NCI-H460 (cell line): ENCODE results near the gene SMG6. TPM values are rescaled to one million over a fixed set of nuclear protein-coding genes. Genes with fewer than 3 reads are reported as not detected.

Experiments used
- DNase-seq: peaks from one replicate; pipeline ENCODE4 v3.0.0-alpha.2; 2016; ENCODE audit warnings: low read depth; ENCODE audit errors: extremely low read depth
- total RNA-seq: library from RNA; depleted of rRNA; stranded (reverse); fragments of >200 nt; shearing (Covaris generic); gene quantifications from 2 replicates; pipeline ENCODE4 v1.2.3, GENCODE V29; 2014

Gene SMG6
- total RNA-seq, 1 experiment from 2014 or later = 7.2 TPM

DNA sequence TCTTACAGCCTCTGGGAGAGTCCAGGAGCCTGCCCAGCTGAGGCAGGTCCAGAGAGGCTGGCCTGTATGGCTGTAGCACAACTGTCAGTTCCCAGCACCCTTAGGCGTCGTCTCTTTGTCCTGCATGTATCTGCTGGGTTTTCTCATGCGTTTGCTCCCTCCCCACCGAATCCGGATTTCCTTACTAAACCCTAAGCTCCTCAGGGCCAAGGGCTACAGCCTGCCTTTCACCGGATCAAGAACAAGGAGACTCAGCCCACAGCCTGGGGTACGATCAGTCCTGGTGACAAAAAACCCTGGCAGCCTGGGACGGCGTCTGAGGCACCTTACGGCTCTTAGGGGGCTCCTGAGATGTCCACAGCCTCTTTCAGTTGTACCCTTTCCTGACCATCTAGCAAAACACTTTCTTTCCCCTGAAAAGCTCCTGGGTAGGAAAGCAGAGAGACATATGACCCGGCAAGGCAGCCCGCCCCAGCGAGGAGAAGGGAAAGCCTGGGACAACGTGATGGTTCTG is 236.5 kb downstream of the SMG6 start:
- no peak for DNase-seq

DNA sequence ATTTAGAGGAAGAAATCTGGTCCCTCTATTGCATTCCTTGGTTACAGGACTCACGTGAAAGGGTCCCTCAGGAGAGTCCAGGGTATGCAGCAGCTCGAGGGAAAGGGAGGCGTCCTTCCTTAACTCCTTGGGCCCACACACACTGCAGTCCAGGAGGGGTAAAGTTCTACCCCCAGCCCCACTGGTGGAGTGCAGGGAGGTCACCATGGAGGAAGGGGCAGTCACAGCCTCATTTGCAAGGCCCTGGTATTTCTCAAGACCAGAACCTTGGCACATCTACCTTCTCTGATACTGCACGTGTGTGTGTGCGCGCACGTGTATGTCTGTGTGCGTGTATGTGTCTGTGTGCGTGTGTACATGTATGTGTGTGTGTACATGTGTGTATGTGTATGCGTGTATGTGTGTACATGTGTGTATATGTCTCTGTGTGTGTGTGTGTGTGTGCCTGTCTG is 237.6 kb downstream of the SMG6 start:
- no peak for DNase-seq

DNA sequence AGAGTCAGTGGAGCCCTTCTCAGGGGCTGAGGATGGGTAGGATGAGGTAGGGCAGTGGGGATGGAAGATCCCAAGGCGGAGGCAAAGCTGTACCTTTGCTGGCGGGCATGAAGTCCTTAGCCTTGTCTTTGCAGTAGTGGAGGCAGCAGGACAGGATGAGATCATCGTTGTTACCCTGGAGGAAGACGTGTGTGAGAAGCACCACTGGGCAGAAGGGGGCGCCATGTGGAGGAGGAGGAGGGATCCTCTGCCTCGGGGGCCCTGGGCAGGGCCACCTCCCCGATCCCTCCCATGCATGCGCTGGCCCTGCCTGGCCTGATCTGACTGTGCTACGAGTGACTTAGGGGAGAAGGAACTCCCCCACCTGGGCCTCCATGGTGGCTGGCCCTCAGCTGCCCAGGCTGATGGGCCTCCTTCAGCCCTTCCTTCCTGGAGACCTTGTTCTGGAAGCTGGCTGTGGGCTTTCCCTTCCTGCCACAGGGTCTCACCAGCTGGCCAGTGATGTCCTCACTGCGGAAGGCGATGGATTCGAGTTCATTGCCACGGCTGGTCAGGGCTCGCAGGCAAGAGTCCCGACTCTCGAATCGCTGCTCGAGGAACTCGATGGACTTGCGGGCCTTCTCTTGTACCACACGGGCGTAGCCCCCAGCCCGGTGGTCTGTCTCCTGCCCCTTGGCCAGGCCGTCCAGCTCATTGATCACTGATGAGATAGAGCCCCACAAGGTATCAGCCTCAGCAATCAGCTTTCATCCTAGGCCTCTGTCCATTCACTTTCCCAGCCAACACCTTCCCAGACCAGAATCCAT is 238.4 kb downstream of the SMG6 start:
- DNase-seq = no peak

DNA sequence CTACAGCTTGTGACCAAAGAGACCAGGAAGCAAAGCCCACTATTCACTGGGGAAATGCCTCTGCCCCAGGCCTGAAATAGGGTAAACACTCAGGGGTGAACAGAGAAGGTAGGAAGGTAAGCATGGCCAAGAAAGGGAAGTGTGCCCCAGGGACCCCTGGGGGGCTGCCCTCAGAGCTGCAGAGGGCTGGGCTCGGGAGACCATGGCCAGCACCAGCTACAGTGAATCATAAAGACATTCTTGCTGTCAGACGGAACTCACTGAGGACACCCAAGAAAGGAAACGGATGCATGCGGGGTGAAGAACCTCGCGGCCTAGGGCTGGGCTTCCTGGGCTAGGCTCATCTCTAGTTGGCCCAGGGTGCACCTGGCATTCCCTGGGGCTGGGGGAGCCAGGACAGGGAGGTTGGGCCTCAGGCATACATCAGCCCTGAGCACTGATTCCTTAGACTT is 239.0 kb downstream of the SMG6 start:
- no peak for DNase-seq

DNA sequence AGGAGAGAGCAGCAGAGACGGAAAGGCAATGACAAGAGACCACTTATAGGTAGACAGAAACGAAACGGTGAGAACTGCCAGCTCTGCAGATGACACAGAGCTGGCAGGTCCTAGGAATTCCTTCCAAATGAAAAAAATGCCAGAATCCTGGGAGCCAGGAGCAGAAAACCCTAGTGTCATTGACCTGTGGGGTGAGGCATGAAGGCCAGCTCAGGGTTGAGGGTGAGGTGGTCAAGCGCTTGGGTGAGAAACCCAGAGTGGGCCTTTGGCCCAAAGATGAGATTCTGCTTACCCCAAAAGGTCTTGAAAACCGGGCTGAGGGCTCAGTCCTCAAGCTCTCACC is 239.5 kb downstream of the SMG6 start:
- DNase-seq = no peak

DNA sequence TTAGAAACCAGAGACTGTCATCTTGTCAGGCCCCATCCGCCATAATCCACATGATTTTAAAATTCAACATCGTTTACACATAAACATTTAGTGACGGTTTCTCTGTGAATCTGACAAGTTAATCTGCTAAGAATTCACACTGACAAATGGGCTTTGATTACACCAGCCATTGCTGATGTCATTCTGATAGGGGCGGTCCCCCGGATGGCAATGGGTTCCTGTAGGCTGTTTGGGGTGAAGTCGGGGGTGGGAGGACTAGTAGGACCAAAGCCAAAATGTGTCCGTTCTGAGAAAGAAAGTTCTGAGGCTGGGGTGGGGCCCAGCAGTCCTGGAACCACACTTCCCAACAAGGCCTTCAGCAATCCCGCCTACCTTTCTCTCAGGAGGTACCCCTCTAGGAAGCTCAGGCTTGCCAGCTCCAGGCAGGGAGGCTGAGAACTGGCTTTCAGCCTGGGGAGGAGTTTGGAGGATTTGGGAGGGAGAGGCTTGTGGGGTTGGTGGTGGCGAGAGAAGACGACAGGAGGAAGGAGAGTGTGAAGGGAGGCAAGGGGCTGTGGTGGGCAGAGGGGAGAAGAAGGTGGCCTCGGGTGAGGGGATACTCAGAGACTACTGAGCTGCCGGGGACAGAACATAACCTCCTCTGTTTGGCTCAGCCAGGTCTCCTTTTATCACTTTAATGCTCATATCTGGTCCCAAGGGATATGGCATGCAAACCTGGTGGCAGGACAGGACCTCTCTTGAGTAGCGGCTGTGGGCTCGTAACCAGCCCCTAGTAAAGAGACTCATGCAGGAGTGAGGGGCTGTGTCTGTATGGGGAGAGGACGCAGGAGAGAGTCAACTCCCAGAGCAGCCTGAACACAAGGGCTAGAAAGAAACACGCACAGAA is 240.1 kb downstream of the SMG6 start:
- no peak for DNase-seq

DNA sequence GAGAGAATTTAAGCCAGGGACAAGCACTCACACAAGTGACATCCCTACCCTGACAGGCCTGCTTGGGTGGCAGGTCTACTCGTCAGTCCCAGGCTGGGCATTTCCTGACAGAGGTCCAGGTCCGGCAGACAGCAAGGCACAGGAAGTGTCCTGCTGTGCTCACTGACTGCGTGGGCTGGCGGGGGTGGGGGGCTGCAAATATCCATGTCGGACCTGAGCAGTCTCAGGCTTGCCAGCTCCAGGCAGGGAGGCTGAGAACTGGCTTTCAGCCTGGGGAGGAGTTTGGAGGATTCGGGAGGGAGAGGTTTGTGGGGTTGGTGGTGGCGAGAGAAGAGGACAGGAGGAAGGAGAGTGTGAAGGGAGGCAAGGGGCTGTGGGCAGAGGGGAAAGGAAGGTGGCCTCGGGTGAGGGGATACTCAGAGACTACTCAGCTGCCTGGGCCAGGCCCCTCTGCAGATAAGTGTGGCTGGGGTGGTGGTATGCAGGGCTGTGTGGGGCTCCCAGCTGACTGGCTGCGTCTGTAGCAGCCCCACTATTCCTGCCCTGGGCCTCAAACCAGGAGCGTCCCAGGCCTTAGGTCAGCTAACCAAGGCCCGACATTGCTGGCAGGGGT is 240.9 kb downstream of the SMG6 start:
- DNase-seq = no peak

DNA sequence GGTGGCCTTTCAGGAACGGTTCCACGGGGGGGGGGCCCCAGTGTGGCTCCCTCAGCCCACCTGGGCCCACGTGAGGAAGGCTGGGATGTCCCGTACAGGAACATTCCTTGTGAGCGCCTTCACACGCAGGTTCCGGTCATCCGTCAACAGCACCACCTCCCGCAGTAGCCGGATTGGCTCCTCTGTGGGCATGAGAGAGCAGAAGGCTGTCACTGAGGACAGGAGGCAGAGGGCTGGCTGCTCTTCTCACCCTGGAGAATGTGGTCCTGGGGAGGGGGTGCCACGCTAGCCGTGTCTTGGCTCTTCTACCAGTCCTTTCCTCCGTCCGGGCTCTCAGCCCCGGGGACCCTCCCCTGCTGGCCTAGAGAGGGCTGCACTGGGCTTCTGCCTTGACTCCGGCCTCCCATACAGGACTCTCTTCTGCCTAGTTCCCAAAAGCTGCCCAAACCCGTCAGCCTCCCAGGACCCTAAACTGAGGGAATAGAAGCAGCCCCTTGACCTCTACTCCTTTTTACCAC is 242.1 kb downstream of the SMG6 start:
- no peak for DNase-seq

DNA sequence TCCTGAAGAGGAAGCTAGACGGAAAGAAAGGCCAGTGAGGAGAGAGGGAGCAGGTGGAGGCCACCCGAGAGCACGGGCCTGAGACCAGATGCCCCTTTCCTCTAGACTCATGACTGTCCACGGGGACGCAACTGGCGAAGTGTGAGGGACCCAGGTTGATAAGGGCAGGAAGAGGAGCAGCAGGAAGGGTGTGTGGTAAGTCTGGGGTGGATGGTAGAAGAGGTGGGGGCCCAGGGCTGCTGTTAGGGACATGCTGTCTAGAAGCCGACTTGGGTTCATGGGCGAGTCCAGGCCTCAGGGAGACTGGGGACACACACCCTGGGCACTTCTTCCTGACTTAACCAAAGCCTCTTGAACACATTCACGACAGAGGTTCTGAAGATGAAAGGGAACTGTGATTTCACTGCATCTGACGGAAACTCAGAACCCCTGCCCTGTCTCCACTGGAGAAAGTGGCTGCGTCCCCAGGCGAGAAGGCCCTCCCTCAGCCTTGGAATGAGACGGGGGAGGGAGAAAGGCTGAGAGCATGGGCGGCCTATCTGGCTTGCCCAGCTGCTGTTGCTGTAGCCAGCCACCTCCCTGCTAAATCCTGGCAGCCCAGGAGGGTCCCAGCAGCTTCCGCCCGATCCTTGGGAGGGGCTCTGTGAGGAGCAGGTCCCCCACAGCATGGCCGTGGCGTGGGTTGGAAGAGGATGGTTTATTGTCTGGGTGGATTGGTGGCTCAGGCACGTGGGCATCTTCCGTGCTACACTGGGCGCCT is 242.7 kb downstream of the SMG6 start:
- DNase-seq = no peak

DNA sequence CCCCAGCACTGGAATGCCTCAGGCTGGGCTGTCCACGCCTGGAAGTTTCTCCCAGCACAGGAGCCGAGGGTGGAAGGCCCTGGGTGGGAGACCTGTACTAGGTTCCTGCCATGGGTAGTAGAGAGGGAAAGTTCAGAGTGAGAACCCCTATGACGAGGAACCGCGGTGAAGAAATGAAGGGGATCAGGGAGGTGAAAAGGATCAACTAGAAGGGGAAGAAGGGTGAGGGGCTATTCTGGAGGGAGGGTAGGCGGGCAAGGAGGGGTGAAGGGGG is 243.3 kb downstream of the SMG6 start:
- DNase-seq = no peak

DNA sequence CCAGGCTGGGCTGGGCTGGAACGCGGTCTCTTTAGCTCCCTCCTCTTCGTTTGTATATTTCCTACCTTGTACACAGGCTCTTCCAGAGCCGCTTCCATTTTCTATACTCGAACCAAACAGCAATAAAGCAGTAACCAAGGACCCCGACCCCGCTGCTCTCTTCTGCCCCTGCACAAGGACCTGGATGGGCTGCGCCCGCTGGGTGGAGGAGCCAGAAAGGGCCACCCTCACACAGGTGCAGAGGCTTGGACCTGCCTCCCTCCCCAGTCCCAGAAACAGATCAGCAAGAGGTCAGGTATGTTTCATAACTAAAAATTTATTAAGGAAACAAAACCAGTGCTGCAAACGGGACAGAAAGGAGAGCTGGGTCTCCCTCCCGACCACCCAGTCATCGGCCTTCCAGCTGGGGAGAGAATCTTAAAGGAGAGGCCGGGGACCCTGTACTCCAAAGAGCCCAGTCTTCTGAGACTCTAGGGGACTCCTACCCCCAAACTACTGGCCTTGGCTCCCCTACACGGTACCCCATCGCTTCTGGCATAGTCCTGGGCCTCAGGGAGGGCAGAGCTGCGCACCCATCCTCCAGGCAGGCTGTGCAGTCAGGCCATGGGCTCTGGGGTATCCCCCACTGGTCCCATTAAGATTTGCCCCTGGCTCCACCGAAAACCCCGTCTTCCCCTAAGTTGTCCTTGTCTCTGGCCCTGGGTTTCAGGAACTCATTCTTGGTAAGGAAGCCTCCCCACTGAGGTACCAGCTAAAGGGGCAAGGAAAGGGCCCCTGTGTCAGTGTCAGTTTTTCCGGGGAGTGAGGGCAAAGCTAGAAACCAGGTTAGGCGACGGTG is 243.8 kb downstream of the SMG6 start:
- no peak for DNase-seq

DNA sequence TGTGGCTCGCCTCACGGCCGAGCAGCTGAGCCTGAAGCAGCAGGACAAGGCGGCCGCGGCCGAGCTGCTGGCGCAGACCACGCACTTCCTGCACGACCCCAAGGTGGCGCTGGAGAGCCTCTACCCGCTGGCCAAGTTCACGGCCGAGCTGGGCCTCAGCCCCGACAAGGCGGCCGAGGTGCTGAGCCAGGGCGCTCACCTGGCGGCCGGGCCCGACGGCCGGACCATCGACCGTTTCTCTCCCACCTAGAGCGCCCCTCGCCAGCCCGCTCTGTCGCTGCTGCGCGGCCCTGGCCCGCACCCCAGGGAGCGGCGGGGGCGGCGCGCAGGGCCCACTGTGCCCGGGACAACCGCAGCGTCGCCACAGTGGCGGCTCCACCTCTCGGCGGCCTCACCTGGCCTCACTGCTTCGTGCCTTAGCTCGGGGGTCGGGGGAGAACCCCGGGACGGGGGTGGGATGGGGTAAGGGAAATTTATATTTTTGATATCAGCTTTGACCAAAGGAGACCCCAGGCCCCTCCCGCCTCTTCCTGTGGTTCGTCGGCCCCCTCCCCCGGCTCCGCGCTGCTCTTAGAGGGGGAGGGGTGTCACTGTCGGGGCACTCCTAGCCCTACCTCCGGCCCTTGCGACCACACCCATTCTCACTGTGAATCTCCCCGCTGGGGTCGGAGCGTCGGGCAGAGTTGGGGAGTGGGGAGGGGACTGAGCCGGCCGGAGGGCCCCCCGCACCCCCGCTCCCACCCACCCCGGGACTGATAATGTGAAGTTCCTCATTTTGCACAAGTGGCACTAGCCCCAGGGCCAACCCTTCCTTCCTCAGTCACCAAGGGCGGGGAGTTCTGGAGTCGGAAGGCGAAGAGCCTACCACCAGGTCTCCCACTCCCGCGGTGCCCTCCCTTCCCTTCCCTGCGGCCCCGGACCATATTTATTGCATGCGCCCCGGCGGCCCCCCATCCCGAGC is 244.7 kb downstream of the SMG6 start:
- no peak for DNase-seq

DNA sequence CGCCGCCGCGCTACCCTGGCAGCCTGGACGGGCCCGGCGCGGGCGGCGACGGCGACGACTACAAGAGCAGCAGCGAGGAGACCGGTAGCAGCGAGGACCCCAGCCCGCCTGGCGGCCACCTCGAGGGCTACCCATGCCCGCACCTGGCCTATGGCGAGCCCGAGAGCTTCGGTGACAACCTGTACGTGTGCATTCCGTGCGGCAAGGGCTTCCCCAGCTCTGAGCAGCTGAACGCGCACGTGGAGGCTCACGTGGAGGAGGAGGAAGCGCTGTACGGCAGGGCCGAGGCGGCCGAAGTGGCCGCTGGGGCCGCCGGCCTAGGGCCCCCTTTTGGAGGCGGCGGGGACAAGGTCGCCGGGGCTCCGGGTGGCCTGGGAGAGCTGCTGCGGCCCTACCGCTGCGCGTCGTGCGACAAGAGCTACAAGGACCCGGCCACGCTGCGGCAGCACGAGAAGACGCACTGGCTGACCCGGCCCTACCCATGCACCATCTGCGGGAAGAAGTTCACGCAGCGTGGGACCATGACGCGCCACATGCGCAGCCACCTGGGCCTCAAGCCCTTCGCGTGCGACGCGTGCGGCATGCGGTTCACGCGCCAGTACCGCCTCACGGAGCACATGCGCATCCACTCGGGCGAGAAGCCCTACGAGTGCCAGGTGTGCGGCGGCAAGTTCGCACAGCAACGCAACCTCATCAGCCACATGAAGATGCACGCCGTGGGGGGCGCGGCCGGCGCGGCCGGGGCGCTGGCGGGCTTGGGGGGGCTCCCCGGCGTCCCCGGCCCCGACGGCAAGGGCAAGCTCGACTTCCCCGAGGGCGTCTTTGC is 245.6 kb downstream of the SMG6 start:
- no peak for DNase-seq

DNA sequence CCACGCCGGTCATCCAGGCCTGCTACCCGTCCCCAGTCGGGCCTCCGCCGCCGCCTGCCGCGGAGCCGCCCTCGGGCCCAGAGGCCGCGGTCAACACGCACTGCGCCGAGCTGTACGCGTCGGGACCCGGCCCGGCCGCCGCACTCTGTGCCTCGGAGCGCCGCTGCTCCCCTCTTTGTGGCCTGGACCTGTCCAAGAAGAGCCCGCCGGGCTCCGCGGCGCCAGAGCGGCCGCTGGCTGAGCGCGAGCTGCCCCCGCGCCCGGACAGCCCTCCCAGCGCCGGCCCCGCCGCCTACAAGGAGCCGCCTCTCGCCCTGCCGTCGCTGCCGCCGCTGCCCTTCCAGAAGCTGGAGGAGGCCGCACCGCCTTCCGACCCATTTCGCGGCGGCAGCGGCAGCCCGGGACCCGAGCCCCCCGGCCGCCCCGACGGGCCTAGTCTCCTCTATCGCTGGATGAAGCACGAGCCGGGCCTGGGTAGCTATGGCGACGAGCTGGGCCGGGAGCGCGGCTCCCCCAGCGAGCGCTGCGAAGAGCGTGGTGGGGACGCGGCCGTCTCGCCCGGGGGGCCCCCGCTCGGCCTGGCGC is 246.3 kb downstream of the SMG6 start:
- DNase-seq = no peak

DNA sequence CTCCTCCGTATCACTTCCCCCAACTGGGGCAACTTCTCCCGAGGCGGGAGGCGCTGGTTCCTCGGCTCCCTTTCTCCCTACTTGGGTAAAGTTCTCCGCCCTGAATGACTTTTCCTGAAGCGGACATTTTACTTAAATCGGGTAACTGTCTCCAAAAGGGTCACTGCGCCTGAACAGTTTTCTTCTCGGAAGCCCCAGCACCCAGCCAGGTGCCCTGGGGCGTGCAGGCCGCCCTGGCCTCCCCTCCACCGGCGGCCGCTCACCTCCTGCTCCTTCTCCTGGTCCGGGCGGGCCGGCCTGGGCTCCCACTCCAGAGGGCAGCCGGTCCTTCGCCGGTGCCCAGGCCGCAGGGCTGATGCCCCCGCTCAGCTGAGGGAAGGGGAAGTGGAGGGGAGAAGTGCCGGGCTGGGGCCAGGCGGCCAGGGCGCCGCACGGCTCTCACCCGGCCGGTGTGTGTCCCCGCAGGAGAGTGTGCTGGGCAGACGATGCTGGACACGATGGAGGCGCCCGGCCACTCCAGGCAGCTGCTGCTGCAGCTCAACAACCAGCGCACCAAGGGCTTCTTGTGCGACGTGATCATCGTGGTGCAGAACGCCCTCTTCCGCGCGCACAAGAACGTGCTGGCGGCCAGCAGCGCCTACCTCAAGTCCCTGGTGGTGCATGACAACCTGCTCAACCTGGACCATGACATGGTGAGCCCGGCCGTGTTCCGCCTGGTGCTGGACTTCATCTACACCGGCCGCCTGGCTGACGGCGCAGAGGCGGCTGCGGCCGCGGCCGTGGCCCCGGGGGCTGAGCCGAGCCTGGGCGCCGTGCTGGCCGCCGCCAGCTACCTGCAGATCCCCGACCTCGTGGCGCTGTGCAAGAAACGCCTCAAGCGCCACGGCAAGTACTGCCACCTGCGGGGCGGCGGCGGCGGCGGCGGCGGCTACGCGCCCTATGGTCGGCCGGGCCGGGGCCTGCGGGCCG is 247.1 kb downstream of the SMG6 start:
- no peak for DNase-seq
